ENCODE data around the gene PCSK5. TPM values are rescaled to one million over a fixed set of nuclear protein-coding genes. Genes with fewer than 3 reads are reported as not detected.

Gene PCSK5
- total and polyA plus RNA-seq, 7 experiments from 2014 or later = 5.2 to 35.0 (median 19.1) TPM

- H3K27me3 Mint-ChIP-seq = peaks cover 0 to 5% (median 3%) of the 10 kb centered on the region in 5 donors
- no peak for ATAC-seq
- Histone ChIP-seq H3K36me3 (ENCODE audit: control insufficient read depth in 2 of 3, insufficient read depth in 3 of 3, low read length in 3 of 3) (no peaks in the 10 kb centered on the region), H3K27ac (ENCODE audit: low read depth, low read length) (no peak overlapping the region), H3K9me3 (ENCODE audit: control insufficient read depth in 2 of 3, low read length in 3 of 3) (no peaks in the 10 kb centered on the region), H3K4me3 (ENCODE audit: low read length) (no peak overlapping the region), H3K4me1 (ENCODE audit: control insufficient read depth in 2 of 2, insufficient read depth in 2 of 2, low read length in 2 of 2) (no peaks in the 10 kb centered on the region), H3K27me3 (ENCODE audit: control insufficient read depth in 2 of 2, insufficient read depth in 2 of 2, low read length in 2 of 2) (no peaks in the 10 kb centered on the region)
- no peaks in the 10 kb centered on the region for H3K9me3 Mint-ChIP-seq
- H3K27ac Mint-ChIP-seq = no peak overlapping the region
- intact Hi-C loops (cut with micrococcal nuclease) = no loop called here
- ChIA-PET CTCF (no interaction called here), POLR2A (interaction anchor here (0.6 kb wide), 1 partner anchor 148 kb away, joined by 4 read pairs; no protein-coding TSS in a partner anchor)
- H3K36me3 Mint-ChIP-seq = no peaks in the 10 kb centered on the region
- no peak for DNase-seq
- no peak overlapping the region for H3K4me3 Mint-ChIP-seq
- peaks cover 0 to 10% (median 0%) of the 10 kb centered on the region in 7 donors for H3K4me1 Mint-ChIP-seq
Observed at GRCh38 chr9:75881761-75882160, 8.7 kb upstream of the PCSK5 start.

GRCh38 chr9:75885652-75886051, 4.8 kb upstream of the PCSK5 start:
- H3K27me3 Mint-ChIP-seq = peaks cover 0 to 24% (median 2%) of the 10 kb centered on the region in 5 donors
- Histone ChIP-seq H3K4me1 (ENCODE audit: control insufficient read depth in 2 of 2, insufficient read depth in 2 of 2, low read length in 2 of 2) (peaks cover 0 to 5% of the 10 kb centered on the region in 2 donors), H3K27ac (ENCODE audit: low read depth, low read length) (no peak overlapping the region), H3K36me3 (ENCODE audit: control insufficient read depth in 2 of 3, insufficient read depth in 3 of 3, low read length in 3 of 3) (no peaks in the 10 kb centered on the region), H3K9me3 (ENCODE audit: control insufficient read depth in 2 of 3, low read length in 3 of 3) (no peaks in the 10 kb centered on the region), H3K27me3 (ENCODE audit: control insufficient read depth in 2 of 2, insufficient read depth in 2 of 2, low read length in 2 of 2) (no peaks in the 10 kb centered on the region), H3K4me3 (ENCODE audit: low read length) (no peak overlapping the region)
- H3K36me3 Mint-ChIP-seq = no peaks in the 10 kb centered on the region
- H3K27ac Mint-ChIP-seq = no peak overlapping the region
- intact Hi-C loops (cut with micrococcal nuclease) = no loop called here
- no peak for ATAC-seq
- no peak for DNase-seq
- peaks cover 9 to 35% (median 17%) of the 10 kb centered on the region in 7 donors for H3K4me1 Mint-ChIP-seq
- no peaks in the 10 kb centered on the region for H3K9me3 Mint-ChIP-seq
- ChIA-PET POLR2A (no interaction called here), CTCF (no interaction called here)
- no peak overlapping the region for H3K4me3 Mint-ChIP-seq

- Mint-ChIP-seq H3K27me3 (peaks cover 0 to 50% (median 0%) of the 10 kb centered on the region in 5 donors), H3K36me3 (no peaks in the 10 kb centered on the region), H3K27ac (peak overlapping the region in 8 of 9 donors; percentile 85 to 95 (median 91)), H3K9me3 (no peaks in the 10 kb centered on the region), H3K4me3 (peak overlapping the region; percentile 91 to 99 (median 96)), H3K4me1 (peaks cover 35 to 50% (median 38%) of the 10 kb centered on the region in 7 donors)
- peak overlapping the region; percentile 77 for H3K27ac ChIP-seq (ENCODE audit: low read depth, low read length)
- no peaks in the 10 kb centered on the region for H3K9me3 ChIP-seq (ENCODE audit: control insufficient read depth in 2 of 3, low read length in 3 of 3)
- H3K36me3 ChIP-seq (ENCODE audit: control insufficient read depth in 2 of 3, insufficient read depth in 3 of 3, low read length in 3 of 3) = peaks cover 0 to 6% (median 0%) of the 10 kb centered on the region in 3 experiments
- H3K4me1 ChIP-seq (ENCODE audit: control insufficient read depth in 2 of 2, insufficient read depth in 2 of 2, low read length in 2 of 2) = peaks cover 0 to 15% of the 10 kb centered on the region in 2 donors
- no peaks in the 10 kb centered on the region for H3K27me3 ChIP-seq (ENCODE audit: control insufficient read depth in 2 of 2, insufficient read depth in 2 of 2, low read length in 2 of 2)
- ChIA-PET CTCF (interaction anchor here (1.0 to 1.2 kb wide), 2 partner anchors 23 to 403 kb away, joined by 3 read pairs; no protein-coding TSS in a partner anchor), POLR2A (interaction anchor here (1.1 to 1.9 kb wide), 5 partner anchors 136 to 862 kb away, joined by 3 to 8 read pairs (median 4); partner anchors contain the start of gene CARNMT1)
- H3K4me3 ChIP-seq (ENCODE audit: low read length) = peak overlapping the region; percentile 70
- DNase-seq (peak in 5 of 9 donors; percentile 19 to 44 (median 34)), ATAC-seq (no peak)
- intact Hi-C loops (cut with micrococcal nuclease) = no loop called here
Observed at GRCh38 chr9:75889577-75889976, 896 bp upstream of the PCSK5 start.

GRCh38 chr9:75889977-75890471, 449 bp upstream of the PCSK5 start:
- ChIA-PET POLR2A (interaction anchor here (0.6 to 1.9 kb wide), 10 partner anchors 21 to 862 kb away, joined by 3 to 8 read pairs (median 4); partner anchors contain the start of gene CARNMT1), CTCF (interaction anchor here (1.0 to 1.2 kb wide), 3 partner anchors 23 to 403 kb away, joined by 3 read pairs; no protein-coding TSS in a partner anchor)

GRCh38 chr9:75891277-75891741, 836 bp downstream of the PCSK5 start:
- intact Hi-C loops (cut with micrococcal nuclease) = loop anchor here (2.0 to 10.0 kb wide), 10 partner anchors 41 to 1287 kb away; partner anchors contain the start of genes CARNMT1 (in 1 of the 2), GCNT1 (in 1 of the 2), NMRK1 (in 1 of the 2) and OSTF1 (in 1 of the 2)
- H3K27me3 ChIP-seq (ENCODE audit: control insufficient read depth in 2 of 2, insufficient read depth in 2 of 2, low read length in 2 of 2) = no peaks in the 10 kb centered on the region
- ATAC-seq (peak; percentile 17), DNase-seq (peak; percentile 16 to 60 (median 44))
- CTCF ChIA-PET = interaction anchor here (0.6 kb wide), 1 partner anchor 92 kb away, joined by 3 read pairs; no protein-coding TSS in a partner anchor
- H3K4me3 ChIP-seq (ENCODE audit: low read length) = peak overlapping the region; percentile 70
- POLR2A ChIA-PET = interaction anchor here (0.5 to 1.5 kb wide), 4 partner anchors 19 to 133 kb away, joined by 3 to 5 read pairs (median 4); no protein-coding TSS in a partner anchor
- Mint-ChIP-seq H3K36me3 (no peaks in the 10 kb centered on the region), H3K4me1 (peaks cover 35 to 65% (median 56%) of the 10 kb centered on the region in 7 donors), H3K27me3 (peaks cover 0 to 50% (median 0%) of the 10 kb centered on the region in 5 donors), H3K4me3 (peak overlapping the region; percentile 91 to 99 (median 96)), H3K9me3 (no peaks in the 10 kb centered on the region), H3K27ac (peak overlapping the region; percentile 48 to 93 (median 72))
- H3K36me3 ChIP-seq (ENCODE audit: control insufficient read depth in 2 of 3, insufficient read depth in 3 of 3, low read length in 3 of 3) = peaks cover 0 to 6% (median 0%) of the 10 kb centered on the region in 3 experiments
- no peaks in the 10 kb centered on the region for H3K9me3 ChIP-seq (ENCODE audit: control insufficient read depth in 2 of 3, low read length in 3 of 3)
- H3K4me1 ChIP-seq (ENCODE audit: control insufficient read depth in 2 of 2, insufficient read depth in 2 of 2, low read length in 2 of 2) = peaks cover 0 to 20% of the 10 kb centered on the region in 2 donors
- H3K27ac ChIP-seq (ENCODE audit: low read depth, low read length) = peak overlapping the region; percentile 69

More at GRCh38 chr9:75889977-75890471, 449 bp upstream of the PCSK5 start:
- Histone ChIP-seq H3K9me3 (ENCODE audit: control insufficient read depth in 2 of 3, low read length in 3 of 3) (no peaks in the 10 kb centered on the region), H3K4me3 (ENCODE audit: low read length) (peak overlapping the region; percentile 70), H3K27me3 (ENCODE audit: control insufficient read depth in 2 of 2, insufficient read depth in 2 of 2, low read length in 2 of 2) (no peaks in the 10 kb centered on the region), H3K27ac (ENCODE audit: low read depth, low read length) (peak overlapping the region; percentile 77), H3K4me1 (ENCODE audit: control insufficient read depth in 2 of 2, insufficient read depth in 2 of 2, low read length in 2 of 2) (peaks cover 0 to 15% of the 10 kb centered on the region in 2 donors), H3K36me3 (ENCODE audit: control insufficient read depth in 2 of 3, insufficient read depth in 3 of 3, low read length in 3 of 3) (peaks cover 0 to 6% (median 0%) of the 10 kb centered on the region in 3 experiments)
- Mint-ChIP-seq H3K4me3 (peak overlapping the region; percentile 91 to 99 (median 96)), H3K27ac (peak overlapping the region; percentile 81 to 95 (median 90)), H3K27me3 (peaks cover 0 to 50% (median 0%) of the 10 kb centered on the region in 5 donors), H3K36me3 (no peaks in the 10 kb centered on the region), H3K4me1 (peaks cover 35 to 53% (median 43%) of the 10 kb centered on the region in 7 donors), H3K9me3 (no peaks in the 10 kb centered on the region)
- ATAC-seq = peak; percentile 47
- DNase-seq = peak in 1 of 9 donors; percentile 18
- intact Hi-C loops (cut with micrococcal nuclease) = loop anchor here (1.0 to 10.0 kb wide), 19 partner anchors 20 to 1289 kb away; partner anchors contain the start of genes CARNMT1 (in 2 of the 2), GCNT1 (in 2 of the 2), NMRK1 (in 2 of the 2) and OSTF1 (in 2 of the 2)

- H3K9me3 ChIP-seq (ENCODE audit: control insufficient read depth in 2 of 3, low read length in 3 of 3) = no peaks in the 10 kb centered on the region
- ChIA-PET POLR2A (interaction anchor here (0.5 to 1.6 kb wide), 3 partner anchors 18 to 62 kb away, joined by 3 to 4 read pairs (median 4); no protein-coding TSS in a partner anchor), CTCF (interaction anchor here (0.6 kb wide), 1 partner anchor 92 kb away, joined by 3 read pairs; no protein-coding TSS in a partner anchor)
- H3K4me1 ChIP-seq (ENCODE audit: control insufficient read depth in 2 of 2, insufficient read depth in 2 of 2, low read length in 2 of 2) = peaks cover 0 to 22% of the 10 kb centered on the region in 2 donors
- Mint-ChIP-seq H3K27me3 (peaks cover 0 to 48% (median 0%) of the 10 kb centered on the region in 5 donors), H3K4me1 (peaks cover 35 to 68% (median 58%) of the 10 kb centered on the region in 7 donors), H3K27ac (peak overlapping the region in 8 of 9 donors; percentile 54 to 93 (median 74)), H3K36me3 (no peaks in the 10 kb centered on the region), H3K9me3 (no peaks in the 10 kb centered on the region), H3K4me3 (peak overlapping the region; percentile 91 to 99 (median 96))
- ATAC-seq (no peak), DNase-seq (peak in 6 of 9 donors; percentile 8 to 37 (median 10))
- H3K27me3 ChIP-seq (ENCODE audit: control insufficient read depth in 2 of 2, insufficient read depth in 2 of 2, low read length in 2 of 2) = no peaks in the 10 kb centered on the region
- H3K36me3 ChIP-seq (ENCODE audit: control insufficient read depth in 2 of 3, insufficient read depth in 3 of 3, low read length in 3 of 3) = peaks cover 0 to 6% (median 0%) of the 10 kb centered on the region in 3 experiments
- H3K4me3 ChIP-seq (ENCODE audit: low read length) = peak overlapping the region; percentile 70
- intact Hi-C loops (cut with micrococcal nuclease) = loop anchor here (2.0 to 10.0 kb wide), 11 partner anchors 21 to 1287 kb away; partner anchors contain the start of genes CARNMT1 (in 1 of the 2), GCNT1 (in 1 of the 2), NMRK1 (in 1 of the 2) and OSTF1 (in 1 of the 2)
- peak overlapping the region; percentile 34 for H3K27ac ChIP-seq (ENCODE audit: low read depth, low read length)
Observed at GRCh38 chr9:75891771-75892215, 1.3 kb downstream of the PCSK5 start.

All from naive thymus-derived CD4-positive, alpha-beta T cell (primary cell).